HG03066 (cell line): ENCODE data around the gene ZBTB3.
"Not testable (repeated sequence)": the region's sequence is repeated elsewhere in the genome, so short reads cannot be mapped to it uniquely, and the experiment has no call there.

Experiments used
- ATAC-seq: cut with Tn5 transposase; IDR thresholded peaks from one replicate; pipeline ENCODE4 v1.9.1; 2021; ENCODE audit warnings: low read depth; ENCODE audit not compliant: unreplicated experiment

The ZBTB3 gene

GRCh38 chr11:62753736-62754603 is at the start of gene ZBTB3:
Gene ZBTB3, minus strand, starts transcription at chr11:62754160. Its CDS starts 496 bp downstream, at chr11:62753664.
- ATAC-seq: peak; percentile 97

- ATAC-seq: no peak
Measured at GRCh38 chr11:62801071-62801470, 47.1 kb upstream of the ZBTB3 start.

- no peak for ATAC-seq
Measured at GRCh38 chr11:62799486-62799885, 45.5 kb upstream of the ZBTB3 start.

DNA sequence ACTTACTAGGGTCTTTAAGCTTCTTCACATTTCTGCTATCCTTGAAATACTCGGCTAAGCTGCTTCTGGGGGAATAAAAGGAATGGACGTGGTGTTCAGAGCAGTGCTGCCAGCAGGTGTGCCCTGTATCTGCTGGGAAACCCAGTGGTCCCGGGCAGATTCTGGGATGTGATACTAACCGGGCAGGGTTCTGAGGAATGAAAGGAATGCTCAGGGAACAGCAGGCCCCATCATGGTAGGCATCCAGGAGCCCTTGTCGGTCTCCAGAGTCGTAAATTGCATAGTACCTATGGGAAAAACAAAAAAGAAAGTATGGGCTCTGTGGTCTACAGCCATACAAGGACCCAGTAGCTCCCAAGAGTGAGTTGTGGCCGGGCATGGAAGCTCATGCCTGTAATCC is 42.3 kb upstream of the ZBTB3 start:
- no peak for ATAC-seq

DNA sequence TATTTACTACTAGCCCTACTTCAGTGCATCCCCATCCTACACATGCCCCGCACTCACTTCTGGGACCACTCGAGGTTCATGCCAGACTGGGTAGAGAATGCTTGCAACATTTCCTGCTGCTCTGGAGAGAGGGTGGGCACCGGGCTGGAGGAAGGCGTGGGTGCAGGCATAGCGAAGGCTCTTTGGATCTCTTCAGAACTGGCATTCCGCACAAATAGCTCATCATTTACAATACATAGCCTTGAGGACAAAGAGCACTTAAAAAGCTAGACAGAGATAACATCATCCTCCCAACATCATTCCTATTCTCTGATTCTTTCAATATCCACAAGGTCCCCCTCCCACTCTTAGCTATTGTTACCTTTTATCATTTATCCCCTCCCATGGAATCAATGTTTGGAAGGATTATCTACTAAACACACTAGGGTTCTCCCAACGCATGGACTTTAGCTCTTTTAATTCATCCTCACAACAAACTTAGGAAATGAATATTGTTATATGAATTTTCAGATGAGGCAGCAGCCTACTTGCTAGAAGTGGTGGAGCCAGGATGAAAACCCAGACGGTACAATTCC is 40.3 kb upstream of the ZBTB3 start:
- ATAC-seq: no peak

- no peak for ATAC-seq
Measured at GRCh38 chr11:62792202-62792575, 38.2 kb upstream of the ZBTB3 start.

- peak; percentile 65 for ATAC-seq
Measured at GRCh38 chr11:62791501-62792201, 37.7 kb upstream of the ZBTB3 start, which contains the start of gene TMEM223. Gene TMEM223, minus strand, starts transcription at chr11:62792006. Its CDS starts 12 bp downstream, at chr11:62791994.

DNA sequence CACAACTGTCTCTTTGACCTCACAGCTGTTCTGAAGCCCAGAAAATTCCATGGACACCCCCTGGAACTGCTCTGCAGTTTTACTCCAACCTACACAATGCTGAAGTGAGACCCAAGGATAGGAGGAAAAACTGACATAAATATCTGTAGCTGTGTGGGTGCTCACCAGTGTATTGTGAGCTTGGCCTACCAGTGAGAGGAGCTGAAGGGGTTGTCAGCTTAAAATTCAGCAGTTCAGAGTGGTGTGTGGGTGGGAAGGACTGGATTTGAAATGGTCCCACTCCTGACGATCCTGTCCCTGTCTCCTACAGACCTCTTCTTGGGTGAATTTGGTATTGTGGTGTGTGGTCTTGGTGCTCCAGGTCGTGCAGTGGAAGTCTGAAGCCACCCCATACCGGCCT is 35.6 kb upstream of the ZBTB3 start:
- no peak for ATAC-seq

DNA sequence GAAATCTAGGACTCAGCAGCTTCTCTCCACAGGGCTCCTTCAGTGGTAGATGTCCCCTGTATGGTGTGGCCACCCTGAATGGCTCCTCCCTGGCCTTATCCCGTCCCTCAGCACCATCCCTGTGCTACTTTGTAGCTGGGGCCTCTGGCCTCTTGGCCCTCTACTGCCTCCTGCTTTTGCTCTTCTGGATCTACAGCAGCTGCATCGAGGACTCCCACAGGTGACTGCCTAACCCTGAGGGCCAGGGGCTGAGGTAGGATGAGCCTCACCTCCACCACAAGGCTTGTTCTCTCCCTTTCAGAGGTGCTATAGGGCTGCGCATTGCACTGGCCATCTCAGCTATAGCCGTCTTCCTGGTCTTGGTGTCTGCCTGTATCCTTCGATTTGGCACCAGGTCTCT is 35.0 kb upstream of the ZBTB3 start:
- ATAC-seq: no peak

GRCh38 chr11:62787005-62787759 is 33.2 kb upstream of the ZBTB3 start, which contains the start of gene TMEM179B:
Gene TMEM179B, plus strand, starts transcription at chr11:62787402. Its CDS starts 30 bp downstream, at chr11:62787432.
- peak; percentile 66 for ATAC-seq

DNA sequence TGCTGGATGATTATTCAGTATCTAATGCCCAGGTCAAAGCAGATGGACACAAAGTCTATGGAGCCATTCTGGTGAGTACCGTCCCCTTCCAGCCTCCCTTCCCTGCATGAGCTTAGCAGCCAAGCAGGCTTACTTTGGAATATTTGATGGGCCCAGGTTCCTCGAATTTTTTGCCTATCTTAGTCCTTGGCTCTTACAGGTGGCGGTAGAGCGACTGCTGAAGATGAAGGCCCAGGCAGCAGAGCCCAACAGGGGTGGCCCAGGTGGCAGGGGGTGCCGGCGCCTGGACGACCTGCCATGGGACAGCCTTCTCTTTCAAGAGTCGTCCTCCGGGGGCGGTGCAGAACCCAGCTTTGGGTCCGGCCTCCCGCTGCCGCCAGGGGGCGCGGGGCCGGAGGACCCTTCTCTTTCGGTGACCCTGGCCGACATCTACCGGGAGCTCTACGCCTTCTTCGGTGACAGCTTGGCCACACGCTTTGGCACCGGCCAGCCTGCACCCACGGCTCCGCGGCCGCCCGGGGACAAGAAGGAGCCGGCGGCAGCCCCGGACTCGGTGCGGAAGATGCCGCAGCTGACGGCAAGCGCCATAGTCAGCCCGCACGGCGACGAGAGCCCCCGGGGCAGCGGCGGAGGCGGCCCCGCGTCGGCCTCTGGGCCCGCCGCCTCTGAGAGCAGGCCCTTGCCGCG is 32.5 kb upstream of the ZBTB3 start:
- ATAC-seq: peak; percentile 73

DNA sequence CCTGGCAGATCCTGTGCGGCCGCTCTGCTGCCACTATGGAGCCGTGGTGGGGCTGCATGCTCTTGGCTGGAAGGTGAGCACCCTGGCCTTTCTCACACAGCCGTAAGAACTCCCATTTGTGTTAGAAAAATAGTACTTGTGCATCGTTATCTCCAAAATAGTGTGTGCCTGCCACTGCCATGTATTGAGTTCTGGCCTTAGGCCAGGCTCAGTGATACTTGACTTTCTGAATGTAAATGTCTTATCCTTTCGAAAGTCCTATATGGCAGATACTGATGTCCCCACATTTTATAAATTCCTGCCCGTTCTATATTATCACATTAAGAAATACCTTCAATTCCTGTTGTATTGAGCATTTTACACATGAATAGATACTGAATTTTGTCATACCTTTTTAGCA is 28.8 kb upstream of the ZBTB3 start:
- no peak for ATAC-seq

- ATAC-seq: no peak
Measured at GRCh38 chr11:62778441-62778840, 24.5 kb upstream of the ZBTB3 start.

DNA sequence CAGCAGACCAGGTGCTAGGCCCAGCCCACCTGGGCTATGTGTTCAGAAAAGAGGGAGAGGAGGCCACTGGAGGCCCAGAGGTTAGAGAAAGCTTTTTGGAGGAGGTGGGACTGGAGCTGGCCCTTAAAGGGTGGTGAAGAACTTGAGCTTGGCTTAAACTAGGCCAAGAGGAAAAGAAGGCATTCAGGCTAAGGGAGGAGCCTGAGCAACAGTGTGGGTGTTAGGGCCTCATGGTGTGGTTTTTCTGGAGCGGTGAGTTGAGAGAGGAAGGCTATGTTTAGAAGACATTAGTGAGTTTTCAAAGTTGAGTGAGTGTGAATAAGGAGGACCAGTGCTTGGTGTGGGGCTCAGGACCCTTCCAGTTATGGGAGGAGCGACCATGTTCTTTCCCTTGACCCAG is 23.4 kb upstream of the ZBTB3 start:
- no peak for ATAC-seq

GRCh38 chr11:62775646-62776045 is 21.7 kb upstream of the ZBTB3 start:
- no peak for ATAC-seq

- no peak for ATAC-seq
Measured at GRCh38 chr11:62774407-62774806, 20.4 kb upstream of the ZBTB3 start.

- ATAC-seq: peak; percentile 68
Measured at GRCh38 chr11:62771144-62772021, 17.4 kb upstream of the ZBTB3 start, which contains the start of gene TAF6L. Gene TAF6L, plus strand, starts transcription at chr11:62771396. Its CDS starts 4,388 bp downstream, at chr11:62775784.

- ATAC-seq: no peak
Measured at GRCh38 chr11:62770778-62771143, 16.8 kb upstream of the ZBTB3 start.

GRCh38 chr11:62760867-62761227 is 6.9 kb upstream of the ZBTB3 start:
- ATAC-seq: not testable (repeated sequence)
